SK-MEL-5 (cell line): ENCODE measurements around the gene KLHL22. TPM values are rescaled to one million over a fixed set of nuclear protein-coding genes. Genes with fewer than 3 reads are reported as not detected.

ENCODE experiments used
- DNase-seq: peaks from one replicate; pipeline ENCODE4 v3.0.0-alpha.2; 2016; ENCODE audit warnings: low read depth, low spot score
- in situ Hi-C: cut with HindIII; loops from 2 replicates; pipeline ENCODE4 v1.10.0; 2016; ENCODE audit warnings: low sequenced_read_pairs, high pct_unique_total_duplicates, low pct_unique_long_range_greater_than_20kb
- total RNA-seq: library from RNA; depleted of rRNA; stranded (reverse); fragments of >200 nt; shearing (Covaris generic); gene quantifications from 2 replicates; pipeline ENCODE4 v1.2.3, GENCODE V29; 2014

Gene KLHL22
- total RNA-seq, 1 experiment from 2014 or later, result 18.4 TPM

DNA sequence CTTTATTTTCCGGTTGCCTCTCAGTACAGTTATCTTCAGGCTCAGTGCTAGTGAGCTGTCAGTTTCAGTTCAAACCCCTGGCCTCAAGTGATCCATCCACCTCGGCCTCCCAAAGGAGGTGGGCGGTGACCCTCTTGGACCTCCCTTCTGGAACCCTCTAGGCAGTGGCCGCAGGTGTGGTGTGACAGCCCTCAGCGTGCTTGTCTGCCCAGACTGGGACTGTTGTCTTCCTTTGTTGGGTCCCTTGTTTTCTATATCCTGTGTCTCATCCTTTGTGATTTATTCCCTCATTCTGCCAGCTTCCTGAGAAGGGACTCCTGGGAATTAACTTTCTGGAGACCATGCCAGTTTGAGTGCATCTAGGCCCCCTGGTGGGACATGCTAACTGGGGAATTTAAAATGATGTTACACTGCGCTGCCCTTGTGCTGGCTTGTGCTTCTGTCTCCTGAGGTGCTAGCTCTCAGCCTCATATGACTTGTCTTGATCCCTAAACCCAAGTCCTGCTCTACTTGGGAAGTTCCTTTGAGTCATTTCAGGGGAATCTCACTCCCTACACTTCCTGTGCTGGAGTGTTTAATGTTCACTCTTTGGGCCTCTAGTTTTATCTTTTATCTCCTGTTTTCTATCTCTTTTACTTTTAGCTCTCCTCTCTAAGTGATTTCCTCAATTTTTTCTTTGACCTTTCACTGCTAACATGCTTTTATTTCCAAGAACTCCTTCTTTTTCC is 31.2 kb upstream of the KLHL22 start:
- in situ Hi-C loops, result no loop called here
- DNase-seq, result peak; percentile 90

DNA sequence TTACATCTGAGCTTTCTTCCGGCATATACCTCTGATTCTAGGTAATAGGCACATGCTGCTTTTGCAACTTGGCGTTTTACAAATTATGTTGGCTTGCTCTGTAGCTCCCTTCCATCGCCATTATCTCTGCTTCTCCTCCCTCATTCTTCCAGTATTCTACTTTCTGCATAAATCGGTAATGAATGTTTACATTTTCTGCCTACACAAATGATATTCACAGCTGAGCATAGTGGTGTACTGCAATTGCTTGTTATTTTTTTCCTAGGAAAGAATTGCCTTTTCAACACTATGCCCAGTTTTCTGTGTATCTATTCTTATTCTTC is 30.7 kb upstream of the KLHL22 start:
- in situ Hi-C loops, result no loop called here
- DNase-seq, result no peak

DNA sequence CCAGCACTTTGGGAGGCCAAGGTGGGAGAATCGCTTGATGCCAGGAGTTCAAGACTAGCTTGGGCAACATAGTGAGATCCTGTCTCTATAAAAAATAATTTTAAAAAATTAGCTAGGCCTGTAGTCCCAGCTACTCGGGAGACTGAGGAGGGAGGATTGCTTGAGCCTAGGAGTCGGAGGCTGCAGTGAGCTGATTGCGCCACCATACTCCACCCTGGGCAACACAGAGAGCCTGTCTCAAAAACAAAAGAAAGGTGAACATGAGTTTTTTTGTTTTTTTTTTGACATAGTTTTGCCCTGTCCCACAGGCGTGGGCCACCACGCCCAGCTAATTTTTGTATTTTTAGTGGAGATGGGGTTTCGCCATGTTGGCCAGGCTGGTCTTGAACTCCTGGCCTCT is 29.5 kb upstream of the KLHL22 start:
- in situ Hi-C loops, result no loop called here
- DNase-seq, result no peak

DNA sequence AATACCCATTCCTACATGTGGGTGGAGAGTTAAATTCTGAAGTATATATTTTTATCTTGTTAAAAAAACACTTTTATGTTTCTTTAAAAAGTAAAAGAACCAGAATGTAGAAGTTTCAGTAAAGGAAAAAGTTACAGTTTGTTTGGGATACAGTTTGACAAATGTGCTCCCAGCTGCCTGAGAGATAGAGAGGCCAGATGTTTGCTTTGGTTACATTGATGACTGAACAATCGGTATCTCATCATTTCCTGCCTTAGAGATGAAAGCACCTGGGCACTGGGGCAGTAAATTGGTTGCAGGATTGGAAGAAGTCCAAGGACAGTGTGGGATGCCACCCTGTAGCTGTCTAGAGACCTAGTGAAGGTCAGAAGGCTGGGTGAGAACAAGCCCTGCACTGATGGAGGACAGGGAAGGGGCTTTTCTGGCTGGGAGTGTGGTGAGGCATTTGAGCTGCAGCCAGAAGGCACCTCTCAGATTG is 28.4 kb upstream of the KLHL22 start:
- DNase-seq, result peak; percentile 75
- in situ Hi-C loops, result no loop called here

DNA sequence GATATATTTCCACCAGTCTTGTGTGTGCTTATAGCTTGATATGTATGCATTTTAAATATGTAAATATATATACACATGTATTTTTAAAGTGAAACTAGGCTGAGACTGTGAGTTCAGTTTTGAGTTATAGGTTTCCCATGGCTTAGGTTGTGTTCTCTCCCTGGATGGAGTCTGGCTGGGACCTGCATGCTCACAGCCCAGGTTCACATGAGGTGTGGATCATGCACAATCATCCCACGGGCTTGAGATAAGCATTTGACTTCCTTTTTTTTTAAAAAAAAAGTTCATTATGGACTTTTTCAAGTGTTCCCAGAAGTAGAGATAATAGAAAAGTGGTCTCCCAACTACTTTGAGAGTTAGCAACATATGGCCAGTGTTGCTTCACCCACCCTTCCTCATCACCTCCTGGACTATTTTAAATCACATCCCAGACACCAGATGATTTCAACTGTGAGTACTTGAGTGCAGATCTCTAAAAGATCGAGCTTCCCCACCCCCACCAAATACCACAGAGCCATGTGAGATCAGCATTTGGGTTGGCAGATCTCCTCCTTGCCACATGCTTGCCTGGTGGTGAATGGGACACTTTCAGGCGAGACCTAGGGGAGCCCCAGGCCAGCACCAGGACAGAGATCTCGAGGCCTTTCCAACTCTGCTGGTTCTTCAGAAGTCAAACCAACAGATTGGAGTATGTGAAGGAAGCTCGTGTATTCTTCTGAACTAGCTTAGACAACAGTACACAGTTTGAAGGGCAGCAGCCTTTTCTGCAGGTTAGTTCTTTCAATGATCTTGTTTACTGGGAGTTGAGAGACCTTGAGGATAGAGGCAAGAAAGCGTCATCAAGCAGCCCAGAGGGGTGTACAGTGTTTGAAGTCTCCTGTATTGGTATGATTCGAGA is 27.7 kb upstream of the KLHL22 start:
- DNase-seq, result peak; percentile 98
- in situ Hi-C loops, result no loop called here

DNA sequence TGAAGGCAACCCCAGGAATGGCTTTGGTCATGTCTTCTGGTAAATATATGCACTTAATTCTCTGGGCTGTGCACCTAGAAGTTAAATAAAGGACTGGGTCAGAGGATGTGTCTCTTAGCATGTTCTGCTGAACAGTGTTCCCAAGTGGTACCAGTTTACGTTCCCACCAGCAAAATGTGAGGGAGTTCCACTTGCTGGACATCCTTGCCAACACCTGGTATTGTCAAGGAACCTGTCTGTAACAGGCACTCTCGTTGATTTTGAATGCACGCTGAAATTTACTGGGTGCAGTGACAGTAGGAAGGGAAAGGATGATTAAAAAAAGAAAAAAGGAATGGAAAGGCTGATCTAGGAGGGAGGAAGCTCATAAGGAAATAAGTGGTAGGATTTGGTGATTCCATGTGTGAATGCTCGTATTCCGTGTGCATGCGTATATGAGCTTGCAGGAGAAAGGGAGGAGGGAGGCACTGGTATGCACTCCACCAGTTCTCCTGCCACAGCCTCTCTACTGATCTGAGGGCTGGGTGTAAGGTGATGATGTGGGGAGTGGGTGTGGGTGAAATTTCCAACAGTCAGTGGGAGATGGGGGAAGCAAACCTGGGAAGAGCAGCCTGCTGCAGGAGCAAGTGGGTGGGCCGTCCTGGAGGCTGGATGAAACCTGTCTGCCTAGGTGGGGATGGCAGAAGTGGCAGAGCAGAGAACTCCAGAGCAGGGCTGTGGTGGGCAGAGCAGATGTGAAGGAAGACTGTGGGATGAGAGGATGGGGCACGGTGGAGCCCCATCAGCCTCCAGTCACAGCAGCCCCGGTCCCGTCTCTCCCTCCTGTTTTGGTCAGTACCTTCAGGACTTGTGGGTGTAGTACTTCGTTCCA is 26.8 kb upstream of the KLHL22 start:
- in situ Hi-C loops, result no loop called here
- no peak for DNase-seq

DNA sequence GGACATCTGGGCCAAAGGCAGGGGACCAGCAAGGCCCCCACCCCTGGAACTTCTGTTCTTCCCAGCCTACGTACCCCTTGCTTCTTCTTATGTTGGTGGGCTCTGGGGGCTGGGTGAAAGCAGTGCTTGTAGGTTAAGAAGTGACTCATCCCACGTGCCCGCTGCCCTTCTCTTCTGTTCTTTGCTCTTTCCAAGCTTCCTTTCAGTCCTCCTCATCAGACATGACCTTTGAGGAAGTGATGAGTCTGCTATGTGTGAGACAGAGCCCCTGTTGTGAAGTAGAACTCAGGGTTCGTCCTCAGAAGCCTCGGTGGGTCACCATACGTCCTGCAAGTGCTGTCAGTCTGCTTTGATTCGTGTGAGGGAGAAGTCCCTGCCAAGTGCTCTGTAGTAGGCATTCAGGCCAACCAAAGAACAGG is 24.5 kb upstream of the KLHL22 start:
- DNase-seq, result peak; percentile 100
- in situ Hi-C loops, result no loop called here

DNA sequence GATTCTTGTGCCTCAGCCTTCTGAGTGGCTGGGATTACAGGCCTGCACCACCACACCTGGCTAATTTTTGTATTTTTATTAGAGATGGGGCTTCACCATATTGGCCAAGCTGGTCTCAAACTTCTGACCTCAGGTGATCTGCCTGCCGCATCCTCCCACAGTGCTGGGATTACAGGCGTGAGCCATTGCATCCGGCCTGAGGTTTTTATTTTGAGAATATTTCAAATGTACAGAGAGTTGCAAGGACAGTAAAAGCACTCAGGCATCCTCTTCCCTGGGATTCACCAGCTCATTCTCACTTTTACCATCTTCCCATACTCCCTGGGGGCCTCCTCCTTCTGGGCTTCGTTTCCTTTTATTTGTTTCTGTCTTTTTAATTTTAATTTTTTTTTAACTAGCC is 24.0 kb upstream of the KLHL22 start:
- DNase-seq, result no peak

DNA sequence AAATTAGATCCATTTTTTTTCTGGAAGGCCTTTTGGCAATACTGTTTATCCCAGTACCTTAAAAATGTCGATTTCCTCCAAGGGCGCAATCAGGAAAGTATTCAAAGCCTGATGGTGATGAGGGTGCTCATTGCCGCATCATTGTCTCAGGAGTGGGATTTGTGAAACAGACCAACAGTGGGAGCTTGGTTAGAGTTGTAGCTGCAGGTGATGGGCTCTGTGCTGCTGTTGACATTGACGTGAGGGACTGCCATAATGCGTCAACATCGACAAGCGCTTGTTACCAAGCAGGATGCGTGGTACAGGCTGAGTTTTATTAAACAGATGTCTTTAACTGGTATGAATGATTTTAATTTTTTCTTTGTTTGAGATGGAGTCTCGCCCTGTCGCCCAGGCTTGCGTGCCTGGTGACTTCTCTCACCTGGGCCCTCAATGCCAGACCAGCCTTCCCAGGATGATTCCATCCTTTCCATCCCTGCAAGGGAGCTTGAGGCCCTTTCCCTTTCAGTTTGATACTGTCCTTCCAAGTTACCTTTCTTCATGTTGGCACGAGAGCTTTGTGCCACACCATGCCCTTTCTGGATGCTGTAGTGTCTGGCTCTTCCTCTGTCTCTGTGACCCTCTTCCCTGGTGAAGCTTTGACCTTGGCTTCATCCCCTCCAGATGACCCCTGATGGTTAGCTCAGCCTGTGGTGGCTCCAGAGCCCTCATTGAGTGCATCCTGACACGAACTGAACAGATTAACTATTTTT is 22.4 kb upstream of the KLHL22 start:
- in situ Hi-C loops, result no loop called here
- no peak for DNase-seq

More for the DNA sequence above, 24.0 kb upstream of the KLHL22 start:
- in situ Hi-C loops, result no loop called here

DNA sequence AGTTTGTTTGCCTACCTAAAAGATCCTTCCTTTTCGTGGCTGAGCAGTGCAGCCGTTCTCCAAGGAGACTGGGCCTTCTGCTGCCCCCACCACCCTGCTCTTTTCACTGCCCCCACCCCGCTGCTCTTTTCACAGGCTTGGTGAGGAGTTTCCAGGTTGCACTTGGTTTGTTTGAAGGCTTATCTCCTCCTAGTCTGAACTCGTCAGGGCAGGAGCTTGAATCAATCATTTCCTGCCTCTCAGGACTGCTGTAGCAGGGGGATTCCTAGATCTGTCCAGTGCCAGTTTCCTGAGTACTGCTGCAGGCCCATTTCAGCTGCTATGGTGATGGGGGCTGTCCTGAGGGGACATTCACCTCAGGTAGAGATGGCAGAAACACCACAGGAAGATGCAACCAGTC is 21.8 kb upstream of the KLHL22 start:
- in situ Hi-C loops, result no loop called here
- DNase-seq, result no peak

DNA sequence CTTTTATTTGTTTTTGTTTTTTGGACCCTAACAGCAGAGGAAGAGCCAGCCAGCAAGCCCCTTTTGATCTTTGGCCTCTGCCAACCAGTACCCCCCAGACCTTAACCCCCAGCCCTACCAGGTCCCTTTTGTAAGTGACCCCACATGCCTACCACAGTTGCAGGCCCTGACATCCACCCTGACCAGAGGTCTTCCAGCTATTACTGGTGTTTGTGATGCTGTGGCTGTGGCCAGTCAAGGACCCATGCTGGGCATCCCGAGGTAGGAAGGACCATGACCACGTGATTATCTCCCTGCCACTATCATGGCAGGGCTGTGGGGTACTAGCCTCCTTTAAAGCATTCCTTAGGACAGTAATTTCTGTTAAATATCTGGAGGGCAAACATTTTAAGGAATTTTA is 20.8 kb upstream of the KLHL22 start:
- in situ Hi-C loops, result no loop called here
- DNase-seq, result no peak

DNA sequence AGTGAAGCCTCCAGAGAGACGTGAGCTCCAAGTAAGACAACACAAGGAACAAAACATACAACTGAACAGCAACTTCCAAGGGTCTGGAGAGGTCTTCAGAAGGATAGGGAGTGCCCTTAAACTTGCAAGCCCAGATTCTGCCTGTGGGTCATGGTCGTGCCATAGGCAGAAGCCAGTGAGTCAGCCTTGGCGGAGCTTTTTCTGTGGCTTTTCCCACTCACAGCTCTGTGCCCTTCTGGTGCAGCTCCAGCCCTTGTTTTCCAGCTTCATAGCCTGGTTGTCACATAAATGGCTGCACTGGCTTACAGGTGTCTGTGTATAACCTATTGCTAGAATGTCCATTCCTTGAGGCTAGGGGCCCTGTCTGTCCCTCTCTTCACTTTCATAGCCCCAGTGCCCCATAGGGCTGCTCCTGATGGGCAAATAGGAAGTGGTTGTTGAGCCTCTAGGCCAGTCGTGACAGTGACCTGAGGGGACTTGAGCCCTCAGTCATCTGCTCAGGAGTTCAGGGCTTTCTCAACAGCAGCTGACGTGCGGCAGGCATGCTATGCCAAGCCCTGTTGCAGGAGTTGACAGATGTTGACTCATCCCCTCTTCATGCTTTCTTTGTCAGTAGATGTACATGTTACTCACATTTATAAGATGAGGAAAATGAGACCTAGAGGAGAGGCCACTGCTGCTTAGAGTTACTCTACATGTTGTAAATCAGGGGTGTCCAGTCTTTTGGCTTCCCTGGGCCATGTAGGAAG is 19.2 kb upstream of the KLHL22 start:
- in situ Hi-C loops, result no loop called here
- DNase-seq, result no peak

DNA sequence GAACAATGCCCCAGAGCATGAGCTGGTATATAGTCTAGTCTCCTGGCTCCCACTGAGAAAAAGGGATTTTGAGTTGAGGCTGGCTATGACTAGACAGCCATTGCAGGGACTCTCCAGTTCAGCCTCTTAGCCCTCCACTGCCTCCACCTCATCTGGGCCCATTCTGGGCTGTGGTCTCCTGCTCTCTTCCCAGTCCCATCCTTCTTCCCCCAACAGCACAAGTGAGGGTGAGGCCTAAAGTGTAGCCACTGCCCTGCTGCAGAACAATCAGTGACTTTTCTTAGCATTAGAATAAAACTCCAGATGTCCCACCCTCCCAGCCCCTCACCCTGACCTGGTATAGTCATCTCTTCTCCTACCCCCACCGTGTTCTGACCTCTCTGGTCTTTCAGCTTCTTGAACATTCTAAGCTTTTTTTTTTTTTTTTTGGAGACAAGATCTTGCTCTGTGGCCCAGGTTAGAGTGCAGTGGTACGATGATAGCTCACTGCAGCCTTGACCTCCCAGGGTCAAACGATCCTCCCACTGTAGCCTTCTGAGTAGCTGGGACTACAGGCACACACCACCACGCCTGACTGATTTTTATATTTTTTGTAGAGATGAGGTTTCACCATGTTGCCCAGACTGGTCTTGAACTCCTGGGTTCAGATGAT is 16.1 kb upstream of the KLHL22 start:
- DNase-seq, result no peak
- in situ Hi-C loops, result no loop called here

DNA sequence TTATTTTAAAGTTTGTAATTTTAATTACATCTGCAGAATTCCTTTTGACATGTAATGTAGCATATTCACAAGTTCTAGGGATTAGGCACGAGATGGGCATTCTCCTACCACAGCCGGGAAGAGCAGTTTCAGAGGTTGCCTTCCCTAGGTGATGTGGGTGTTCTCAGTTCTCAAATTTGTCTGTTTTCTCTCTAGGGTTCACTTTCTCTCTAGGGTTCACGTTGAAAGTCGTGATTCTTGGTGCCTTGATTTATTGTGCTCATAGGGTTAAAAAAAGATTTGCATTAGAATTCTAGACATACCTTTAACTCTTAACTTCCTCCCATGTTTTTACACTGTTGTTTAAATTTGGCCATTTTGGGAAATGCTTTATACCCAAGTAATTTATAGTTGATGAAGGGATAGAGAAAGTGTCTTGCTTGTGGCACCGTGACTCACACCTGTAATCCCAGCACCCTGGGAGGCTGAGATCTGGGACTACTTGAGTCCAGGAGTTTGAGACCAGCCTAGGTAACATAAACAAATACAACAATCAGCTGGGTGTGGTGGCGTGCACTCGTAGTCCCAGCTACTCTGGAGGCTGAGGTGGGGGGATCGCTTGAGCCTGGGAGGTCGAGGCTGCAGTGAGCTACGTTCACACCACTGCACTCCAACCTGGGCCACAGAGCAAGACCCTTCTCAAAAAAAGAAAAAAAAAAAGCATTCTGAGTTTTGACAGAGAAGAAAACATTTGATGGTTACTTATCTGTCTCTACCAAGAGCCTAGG is 15.4 kb upstream of the KLHL22 start:
- no peak for DNase-seq
- in situ Hi-C loops, result no loop called here

DNA sequence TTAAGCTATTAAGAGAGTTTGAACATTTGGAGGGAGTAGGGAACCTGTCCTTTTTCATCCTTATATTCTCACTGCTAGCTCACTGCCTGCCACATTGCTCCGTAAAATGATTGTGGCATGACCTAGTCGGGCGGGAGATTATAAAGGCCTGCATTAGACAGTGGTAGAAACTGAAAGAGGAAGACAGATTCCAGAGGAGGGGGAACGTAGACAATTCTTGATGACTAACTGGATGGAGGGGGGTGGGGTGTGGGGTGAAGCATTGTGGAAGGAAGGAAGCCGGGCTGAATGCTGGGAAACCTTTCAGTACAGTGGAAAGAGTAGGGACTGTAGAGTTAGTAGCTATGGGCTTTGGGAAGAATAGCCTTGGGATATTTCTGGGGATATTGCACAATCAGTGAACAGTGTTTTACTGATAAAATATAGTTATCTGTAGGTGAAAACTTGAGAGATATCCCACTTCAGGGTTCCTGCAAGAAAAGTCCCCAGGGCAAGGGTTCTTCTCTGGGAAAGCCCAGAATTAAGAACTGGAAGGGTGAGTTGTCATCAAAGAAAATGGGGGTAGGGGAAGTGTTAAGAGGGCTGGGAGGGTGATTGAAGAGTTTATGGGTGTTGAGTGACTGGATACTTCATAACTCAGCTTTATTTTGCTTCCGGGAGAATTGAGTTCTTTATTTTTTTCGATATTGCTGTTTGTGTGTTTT is 13.9 kb upstream of the KLHL22 start:
- in situ Hi-C loops, result no loop called here
- peak; percentile 90 for DNase-seq
